H9 (cell line): ENCODE measurements around the gene KRTAP1-4. TPM values are rescaled to one million over a fixed set of nuclear protein-coding genes. Genes with fewer than 3 reads are reported as not detected.

Experiments used
- DNase-seq: peaks from one replicate; pipeline ENCODE4 v3.0.0-alpha.2; 2017
- H2AFZ ChIP-seq: one replicate; pipeline ENCODE4 v1.6.1; 2013; ENCODE audit warnings: mild to moderate bottlenecking, low read length, control low read depth, moderate library complexity
- H2AK5ac ChIP-seq: 2 replicates; pipeline ENCODE4 v1.6.1; 2013; ENCODE audit warnings: low read length, control low read depth, mixed read lengths; ENCODE audit not compliant: insufficient read length
- H2BK120ac ChIP-seq: one replicate; pipeline ENCODE4 v1.6.1; 2013; ENCODE audit warnings: low read depth, mild to moderate bottlenecking, low read length, control low read depth, inconsistent platforms; ENCODE audit not compliant: poor library complexity, severe bottlenecking
- H2BK12ac ChIP-seq: 2 replicates; pipeline ENCODE4 v1.6.1; 2013; ENCODE audit warnings: low read length, control low read depth, mixed read lengths, low read depth; ENCODE audit not compliant: insufficient read length
- H2BK15ac ChIP-seq: 2 replicates; pipeline ENCODE4 v1.6.1; 2013; ENCODE audit warnings: low read depth, low read length, control low read depth
- H2BK20ac ChIP-seq: one replicate; pipeline ENCODE4 v1.6.1; 2013; ENCODE audit warnings: low read depth, mild to moderate bottlenecking, low read length, control low read depth, inconsistent platforms; ENCODE audit not compliant: poor library complexity, severe bottlenecking
- H2BK5ac ChIP-seq: 2 replicates; pipeline ENCODE4 v1.6.1; 2013; ENCODE audit warnings: low read length, control low read depth, mixed read lengths; ENCODE audit not compliant: insufficient read length
- H3K14ac ChIP-seq: 2 replicates; pipeline ENCODE4 v1.6.1; 2013; ENCODE audit warnings: low read length, control low read depth; ENCODE audit not compliant: insufficient read depth
- H3K18ac ChIP-seq: 2 replicates; pipeline ENCODE4 v1.6.1; 2013; ENCODE audit warnings: low read depth, mild to moderate bottlenecking, mixed read lengths, low read length, control low read depth; ENCODE audit not compliant: insufficient read length
- H3K23ac ChIP-seq: 2 replicates; pipeline ENCODE4 v1.6.1; 2013; ENCODE audit warnings: low read length, control low read depth, mixed read lengths, low read depth; ENCODE audit not compliant: insufficient read length
- H3K23me2 ChIP-seq: 2 replicates; pipeline ENCODE4 v1.6.1; 2013; ENCODE audit warnings: low read depth, mild to moderate bottlenecking, mixed read lengths, low read length, control low read depth; ENCODE audit not compliant: insufficient read length, poor library complexity, severe bottlenecking
- H3K27ac ChIP-seq: 2 replicates; pipeline ENCODE4 v1.5.1; 2013; ENCODE audit warnings: low read length, control low read depth, mixed read lengths, low read depth; ENCODE audit not compliant: insufficient read length
- H3K27me3 ChIP-seq: 2 replicates; pipeline ENCODE4 v1.6.1; 2013; ENCODE audit warnings: low read length, control low read depth, inconsistent platforms; ENCODE audit not compliant: insufficient read depth
- H3K4ac ChIP-seq: 2 replicates; pipeline ENCODE4 v1.6.1; 2013; ENCODE audit warnings: low read depth, mild to moderate bottlenecking, control low read depth, inconsistent platforms, low read length, moderate library complexity
- H3K4me1 ChIP-seq: 2 replicates; pipeline ENCODE4 v1.6.1; 2013; ENCODE audit warnings: low read length, control low read depth, inconsistent platforms; ENCODE audit not compliant: insufficient read depth
- H3K4me2 ChIP-seq: 2 replicates; pipeline ENCODE4 v1.6.1; 2013; ENCODE audit warnings: low read length, control low read depth, mixed read lengths; ENCODE audit not compliant: insufficient read length, insufficient read depth
- H3K56ac ChIP-seq: 2 replicates; pipeline ENCODE4 v1.6.1; 2013; ENCODE audit warnings: low read depth, mild to moderate bottlenecking, mixed read lengths, low read length, control low read depth; ENCODE audit not compliant: insufficient read length
- H3K79me1 ChIP-seq: 2 replicates; pipeline ENCODE4 v1.6.1; 2013; ENCODE audit warnings: low read depth, mild to moderate bottlenecking, moderate library complexity, low read length, control low read depth, inconsistent platforms; ENCODE audit not compliant: insufficient read depth, poor library complexity, severe bottlenecking
- H3K79me2 ChIP-seq: 2 replicates; pipeline ENCODE4 v1.6.1; 2013; ENCODE audit warnings: low read length, control low read depth, inconsistent platforms; ENCODE audit not compliant: insufficient read depth
- H3K9ac ChIP-seq: 2 replicates; pipeline ENCODE4 v1.6.1; 2013; ENCODE audit warnings: low read length, control low read depth, mixed read lengths; ENCODE audit not compliant: insufficient read length; ENCODE audit errors: extremely low read depth
- H3K9me3 ChIP-seq: one replicate; pipeline ENCODE4 v1.6.1; 2013; ENCODE audit warnings: low read depth, low read length, inconsistent platforms; ENCODE audit not compliant: control insufficient read depth
- H3T11ph ChIP-seq: one replicate; pipeline ENCODE4 v1.6.1; 2013; ENCODE audit warnings: mild to moderate bottlenecking, low read length, control low read depth, inconsistent platforms
- H4K20me1 ChIP-seq: one replicate; pipeline ENCODE4 v1.6.1; 2013; ENCODE audit not compliant: control insufficient read depth, insufficient read length, insufficient read depth
- H4K5ac ChIP-seq: 2 replicates; pipeline ENCODE4 v1.6.1; 2013; ENCODE audit warnings: low read depth, mild to moderate bottlenecking, mixed read lengths, low read length, control low read depth; ENCODE audit not compliant: insufficient read length
- H4K8ac ChIP-seq: replicated peaks from 2 replicates; pipeline ENCODE4 v1.6.1; 2013; ENCODE audit warnings: low read length, control low read depth, mixed read lengths, low read depth; ENCODE audit not compliant: insufficient read length
- H4K91ac ChIP-seq: 2 replicates; pipeline ENCODE4 v1.6.1; 2013; ENCODE audit warnings: low read depth, mild to moderate bottlenecking, moderate library complexity, mixed read lengths, low read length, control low read depth; ENCODE audit not compliant: insufficient read length
- H3K27ac Mint-ChIP-seq, 3 experiments: 2 replicates in 2 of 3; 3 replicates in 1 of 3; pipeline ENCODE4 v1.8.0; 2020 to 2021; ENCODE audit warnings: mixed read lengths in 3 of 3, mild to moderate bottlenecking in 1 of 3, moderate library complexity in 1 of 3
- H3K27me3 Mint-ChIP-seq: 2 replicates; pipeline ENCODE4 v1.8.0; 2021; ENCODE audit warnings: low read depth, mild to moderate bottlenecking, moderate library complexity, mixed read lengths
- H3K36me3 Mint-ChIP-seq, 3 experiments: 2 replicates in 2 of 3; 3 replicates in 1 of 3; pipeline ENCODE4 v1.8.0; 2020 to 2021; ENCODE audit warnings: low read depth in 3 of 3, mixed read lengths in 3 of 3; ENCODE audit not compliant: insufficient read depth in 1 of 3
- H3K4me1 Mint-ChIP-seq, 2 experiments: 2 replicates each; pipeline ENCODE4 v1.8.0; 2020; ENCODE audit warnings: mixed read lengths in 2 of 2
- H3K4me3 Mint-ChIP-seq, 2 experiments: 2 replicates in 1 of 2; 3 replicates in 1 of 2; pipeline ENCODE4 v1.8.0; 2020 to 2021; ENCODE audit warnings: mild to moderate bottlenecking in 2 of 2, mixed read lengths in 2 of 2, moderate library complexity in 1 of 2
- H3K9me3 Mint-ChIP-seq, 2 experiments: 2 replicates in 1 of 2; 3 replicates in 1 of 2; pipeline ENCODE4 v1.8.0; 2020; ENCODE audit warnings: mild to moderate bottlenecking in 2 of 2, mixed read lengths in 2 of 2, moderate library complexity in 1 of 2
- WGBS: extraction: QIAGEN DNeasy Blood & Tissue Kit; methylation state at CpG from one replicate; pipeline ENCODE4 v1.1.7; 2013; ENCODE audit warnings: missing lambda C conversion rate, low lambda C conversion rate, mixed read lengths; ENCODE audit not compliant: insufficient read length; ENCODE audit errors: extremely low coverage; 5-methylcytosine and 5-hydroxymethylcytosine counted together
- total RNA-seq: library from RNA; stranded (reverse); gene quantifications from 2 replicates; pipeline ENCODE4 v1.2.1, GENCODE V29; 2021
- TF ChIP-seq, protein P1 (sequence below): fragments of 200-600 bp; sonication (generic); conservative IDR thresholded peaks from 3 replicates; pipeline ENCODE4 v1.8.0; 2021; ENCODE audit warnings: antibody characterized with exemption, mild to moderate bottlenecking

The KRTAP1-4 gene
- total RNA-seq, 1 experiment from 2014 or later, result not detected

DNA sequence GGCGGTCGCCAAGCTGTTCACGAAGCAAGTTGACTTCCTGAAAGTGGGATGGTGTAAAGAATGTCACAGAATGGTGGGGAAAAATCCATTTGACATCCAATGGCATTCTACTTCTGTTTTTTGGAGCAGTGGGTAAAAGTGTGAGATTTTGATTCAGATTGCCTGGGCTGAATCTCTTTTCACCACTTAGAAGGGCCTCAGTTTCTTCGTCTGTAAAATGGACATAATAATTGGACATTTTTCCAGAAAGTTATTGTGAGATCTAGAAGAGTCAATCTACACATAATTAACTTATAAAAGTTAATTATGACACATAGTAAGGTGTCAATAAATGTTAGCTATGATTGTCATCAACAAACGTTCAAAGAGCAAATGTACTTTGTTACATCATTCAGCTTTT, 48.9 kb downstream of the KRTAP1-4 start:
- H4K5ac ChIP-seq, result no peak overlapping the region
- H3K23ac ChIP-seq, result no peak overlapping the region
- H4K20me1 ChIP-seq, result no peaks in the 10 kb centered on the region
- no peak overlapping the region for H3K14ac ChIP-seq
- no peak overlapping the region for H2BK12ac ChIP-seq
- H3K27me3 ChIP-seq, result no peaks in the 10 kb centered on the region
- WGBS, result no CpG with 5 or more reads among the region's 5 CpGs
- Mint-ChIP-seq H3K4me3 (no peak overlapping the region), H3K36me3 (no peaks in the 10 kb centered on the region), H3K27me3 (peaks cover 3% of the 10 kb centered on the region), H3K4me1 (peaks cover 11 to 14% of the 10 kb centered on the region in 2 experiments), H3K27ac (no peak overlapping the region), H3K9me3 (no peaks in the 10 kb centered on the region)
- H2BK120ac ChIP-seq, result no peak overlapping the region
- no peak overlapping the region for H3K18ac ChIP-seq
- H3K27ac ChIP-seq, result no peak overlapping the region
- H4K91ac ChIP-seq, result no peak overlapping the region
- H3K56ac ChIP-seq, result no peak overlapping the region
- H3K79me2 ChIP-seq, result no peaks in the 10 kb centered on the region
- H3K4ac ChIP-seq, result no peak overlapping the region
- no peak overlapping the region for H4K8ac ChIP-seq
- H3K4me2 ChIP-seq, result no peak overlapping the region
- no peaks in the 10 kb centered on the region for H3K79me1 ChIP-seq
- H2BK5ac ChIP-seq, result no peak overlapping the region
- no peak overlapping the region for H3K9ac ChIP-seq
- H3K4me1 ChIP-seq, result no peaks in the 10 kb centered on the region; the same call in 1 of the 2 replicates
- TF ChIP-seq, protein P1, sequence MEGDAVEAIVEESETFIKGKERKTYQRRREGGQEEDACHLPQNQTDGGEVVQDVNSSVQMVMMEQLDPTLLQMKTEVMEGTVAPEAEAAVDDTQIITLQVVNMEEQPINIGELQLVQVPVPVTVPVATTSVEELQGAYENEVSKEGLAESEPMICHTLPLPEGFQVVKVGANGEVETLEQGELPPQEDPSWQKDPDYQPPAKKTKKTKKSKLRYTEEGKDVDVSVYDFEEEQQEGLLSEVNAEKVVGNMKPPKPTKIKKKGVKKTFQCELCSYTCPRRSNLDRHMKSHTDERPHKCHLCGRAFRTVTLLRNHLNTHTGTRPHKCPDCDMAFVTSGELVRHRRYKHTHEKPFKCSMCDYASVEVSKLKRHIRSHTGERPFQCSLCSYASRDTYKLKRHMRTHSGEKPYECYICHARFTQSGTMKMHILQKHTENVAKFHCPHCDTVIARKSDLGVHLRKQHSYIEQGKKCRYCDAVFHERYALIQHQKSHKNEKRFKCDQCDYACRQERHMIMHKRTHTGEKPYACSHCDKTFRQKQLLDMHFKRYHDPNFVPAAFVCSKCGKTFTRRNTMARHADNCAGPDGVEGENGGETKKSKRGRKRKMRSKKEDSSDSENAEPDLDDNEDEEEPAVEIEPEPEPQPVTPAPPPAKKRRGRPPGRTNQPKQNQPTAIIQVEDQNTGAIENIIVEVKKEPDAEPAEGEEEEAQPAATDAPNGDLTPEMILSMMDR, result no peak
- no peak for DNase-seq
- H3K9me3 ChIP-seq, result no peaks in the 10 kb centered on the region
- H2BK15ac ChIP-seq, result no peak overlapping the region
- no peaks in the 10 kb centered on the region for H3K23me2 ChIP-seq
- H3T11ph ChIP-seq, result no peak overlapping the region
- no peak overlapping the region for H2AK5ac ChIP-seq
- no peak overlapping the region for H2BK20ac ChIP-seq
- no peak overlapping the region for H2AFZ ChIP-seq
